HG03039 (cell line): ENCODE results near the gene UST.
"Not testable (repeated sequence)": the region's sequence is repeated elsewhere in the genome, so short reads cannot be mapped to it uniquely, and the experiment has no call there.

ENCODE experiments used
- ATAC-seq: cut with Tn5 transposase; IDR thresholded peaks from one replicate; pipeline ENCODE4 v1.9.1; 2021; ENCODE audit warnings: mild to moderate bottlenecking, moderate library complexity; ENCODE audit not compliant: unreplicated experiment

Gene UST

DNA sequence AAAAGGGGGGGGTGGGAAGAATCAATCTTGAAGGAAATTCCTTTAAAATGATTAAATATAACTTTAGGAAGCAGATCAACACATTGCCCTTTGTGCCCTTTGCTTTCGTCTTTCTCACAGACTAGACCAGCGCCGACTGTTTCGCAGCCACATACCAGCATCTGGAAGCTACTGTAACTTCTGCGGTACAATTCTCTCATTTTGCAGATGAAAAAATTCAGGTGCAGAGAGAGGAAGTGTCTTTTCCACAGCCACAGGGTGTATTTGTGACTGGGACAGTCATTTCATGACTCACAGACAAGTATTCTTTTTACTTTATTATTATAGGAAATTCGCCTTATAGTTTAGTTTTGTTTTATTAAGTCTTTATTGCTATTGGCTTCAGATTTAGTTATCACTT, 84.2 kb downstream of the UST start:
- ATAC-seq, result no peak

GRCh38 chr6:148831531-148831930, 84.7 kb downstream of the UST start:
- ATAC-seq, result no peak

GRCh38 chr6:148835920-148836441, 89.2 kb downstream of the UST start:
- no peak for ATAC-seq

GRCh38 chr6:148836751-148837150, 89.9 kb downstream of the UST start:
- no peak for ATAC-seq

DNA sequence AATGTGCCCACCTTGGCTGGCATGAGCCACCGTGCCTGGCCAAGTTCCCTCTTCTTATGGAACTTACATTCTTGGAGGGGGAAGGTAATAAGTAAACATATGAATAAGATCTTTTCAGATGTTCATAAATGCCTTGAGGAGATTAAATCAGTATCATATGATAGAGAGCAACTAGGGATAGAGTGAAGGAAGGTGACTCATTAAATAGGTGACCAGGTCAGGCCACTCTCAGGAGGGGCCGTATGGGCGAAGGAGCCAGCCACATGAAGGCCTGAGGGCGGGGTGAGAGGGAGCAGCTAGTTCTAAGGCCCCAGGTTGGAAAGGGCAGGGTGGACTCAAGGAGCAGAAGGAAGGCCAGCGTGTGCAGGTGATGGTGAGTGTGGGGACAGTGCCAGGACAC, 91.1 kb downstream of the UST start:
- ATAC-seq, result no peak

DNA sequence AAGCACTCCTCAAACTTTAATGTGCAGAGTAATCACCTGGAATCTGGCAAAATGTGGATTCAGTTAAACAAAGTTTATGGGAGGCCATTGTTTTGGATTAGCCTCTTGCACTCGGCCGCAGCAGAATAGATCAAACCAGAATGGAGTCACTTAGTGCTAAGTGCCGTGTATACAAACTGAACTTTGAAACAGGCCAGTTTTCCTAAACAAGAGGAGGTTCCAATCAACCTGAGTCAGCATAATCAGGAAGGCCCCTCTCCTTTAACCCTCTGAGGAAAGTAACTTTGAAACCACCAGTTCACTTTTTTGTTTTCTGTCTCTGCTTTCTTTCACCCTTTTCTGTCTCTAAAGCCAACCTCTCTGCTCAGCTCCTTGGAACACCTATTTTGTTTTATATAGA, 92.2 kb downstream of the UST start:
- ATAC-seq, result no peak

DNA sequence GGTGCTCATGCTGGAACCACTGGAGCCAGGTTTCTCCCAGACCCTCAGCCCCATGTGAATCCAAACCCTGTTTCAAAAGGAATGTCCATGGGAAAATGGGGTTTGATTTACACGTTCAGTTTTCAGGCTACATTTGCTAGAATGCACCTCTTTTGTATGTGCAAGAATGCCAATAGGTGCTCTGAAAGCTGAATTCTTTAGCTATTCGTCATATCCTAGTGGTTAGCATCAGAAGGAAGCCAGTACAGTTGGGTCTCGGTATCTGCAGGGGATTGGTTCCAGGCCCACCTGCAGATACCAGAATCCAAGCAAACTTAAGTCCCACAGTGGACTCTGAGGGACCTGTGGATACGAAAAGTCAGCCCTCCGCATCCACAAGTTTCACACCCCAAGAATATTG, 93.4 kb downstream of the UST start:
- ATAC-seq, result no peak

GRCh38 chr6:148842296-148843019, 95.6 kb downstream of the UST start:
- no peak for ATAC-seq

DNA sequence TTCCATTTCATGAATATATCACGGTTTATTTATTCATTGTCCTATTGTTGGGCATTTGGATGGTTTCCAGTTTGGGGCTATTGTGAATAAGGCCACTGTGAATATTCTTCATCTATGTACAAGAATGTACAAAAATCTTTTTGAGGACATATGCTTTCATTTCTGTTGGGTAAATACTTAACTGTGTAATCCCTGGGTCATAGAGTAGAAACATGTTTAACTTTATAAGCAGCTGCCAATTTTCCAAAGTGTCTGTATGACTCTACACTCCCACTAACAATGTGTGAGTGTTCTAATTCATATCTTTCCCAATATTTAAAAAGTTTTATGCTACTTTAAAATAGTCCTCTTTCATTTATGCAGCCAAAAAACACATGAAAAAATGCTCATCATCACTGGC, 98.6 kb downstream of the UST start:
- no peak for ATAC-seq

DNA sequence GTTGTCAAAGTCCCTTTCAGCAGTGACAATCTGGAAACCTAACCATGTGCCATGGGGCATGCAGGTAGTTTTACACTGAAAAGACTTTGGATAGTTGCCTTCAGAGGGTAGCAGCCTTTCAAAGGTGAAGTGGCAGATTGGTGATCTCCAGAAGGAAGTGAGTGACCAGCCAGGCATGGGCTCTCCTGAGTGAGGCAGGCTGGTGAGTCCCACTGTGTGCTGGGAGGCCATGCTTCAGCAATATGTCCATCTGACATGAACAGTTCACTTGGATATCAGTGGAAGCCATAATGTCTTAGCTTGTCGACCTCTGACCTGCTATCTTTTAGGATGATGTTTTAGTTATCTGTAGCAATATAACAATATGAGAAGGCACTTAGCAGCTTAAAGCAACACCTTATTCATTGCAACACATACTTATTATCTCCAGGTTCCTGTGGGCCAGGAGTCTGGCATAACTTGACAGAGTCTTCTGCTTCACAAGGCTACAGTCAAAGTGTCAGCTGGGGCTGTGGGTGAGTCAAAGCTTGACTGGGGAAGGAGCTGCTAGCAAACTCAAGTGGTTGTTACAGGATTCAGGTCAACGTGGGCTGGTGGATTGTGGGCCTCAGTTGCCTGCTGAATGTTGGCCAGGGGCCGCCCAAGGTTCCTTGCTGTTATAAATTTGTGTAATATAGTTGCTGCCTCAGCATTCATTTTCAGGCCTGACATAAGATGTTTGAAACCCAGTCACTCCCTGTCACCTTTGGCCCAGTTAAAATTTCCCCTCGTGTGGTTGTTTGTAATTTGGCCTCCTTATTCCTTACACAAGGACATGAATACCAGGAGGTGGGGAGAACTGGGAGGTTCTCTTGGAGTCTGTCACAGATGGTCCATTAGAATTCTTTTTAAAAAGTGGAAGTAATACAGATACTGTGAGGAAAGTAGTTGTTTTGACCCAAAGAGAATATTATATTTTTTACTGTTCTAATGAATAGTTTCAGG, 100.2 kb downstream of the UST start:
- ATAC-seq, result no peak

GRCh38 chr6:148848915-148849314, 102.1 kb downstream of the UST start:
- no peak for ATAC-seq

- not testable (repeated sequence) for ATAC-seq
These were observed 102.6 kb downstream of the UST start for GRCh38 chr6:148849449-148849848.

- no peak for ATAC-seq
These were observed 104.1 kb downstream of the UST start for GRCh38 chr6:148850964-148851363.

- no peak for ATAC-seq
These were observed 105.1 kb downstream of the UST start for GRCh38 chr6:148851683-148852556.

DNA sequence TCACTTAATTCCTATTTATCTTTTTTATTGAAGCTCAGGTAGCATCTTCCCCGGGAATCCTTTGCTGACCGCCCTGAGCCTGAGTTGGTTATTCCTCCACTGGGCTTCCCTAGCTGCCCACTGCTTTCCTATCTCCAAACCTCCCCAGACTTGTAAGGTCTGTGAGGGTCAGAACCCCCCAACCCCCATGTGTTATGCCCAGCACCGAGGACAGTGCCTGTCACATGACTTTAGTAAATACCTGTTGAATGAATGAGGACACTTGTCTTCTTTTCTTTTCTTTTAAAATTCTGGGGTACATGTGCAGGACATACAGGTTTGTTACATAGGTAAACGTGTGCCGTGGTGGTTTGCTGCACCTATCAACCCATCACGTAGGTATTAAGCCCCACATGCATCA, 105.9 kb downstream of the UST start:
- no peak for ATAC-seq

DNA sequence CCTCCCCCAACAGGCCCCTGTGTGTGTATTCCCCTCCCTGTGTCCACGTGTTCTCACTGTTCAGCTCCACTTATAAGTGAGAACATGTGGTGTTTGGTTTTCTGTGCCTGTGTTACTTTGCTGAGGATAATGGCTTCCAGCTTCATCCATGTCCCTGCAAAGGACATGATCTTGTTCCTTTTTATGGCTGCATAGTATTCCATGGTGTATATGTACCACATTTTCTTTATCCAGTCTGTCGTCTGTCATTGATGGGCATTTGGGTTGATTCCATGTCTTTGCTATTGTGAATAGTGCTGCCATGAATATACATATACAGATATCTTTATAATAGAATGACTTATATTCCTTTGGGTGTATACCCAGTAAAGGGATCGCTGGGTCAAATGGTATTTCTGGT, 106.3 kb downstream of the UST start:
- ATAC-seq, result not testable (repeated sequence)

- no peak for ATAC-seq
These were observed 107.3 kb downstream of the UST start for GRCh38 chr6:148854096-148854495.

DNA sequence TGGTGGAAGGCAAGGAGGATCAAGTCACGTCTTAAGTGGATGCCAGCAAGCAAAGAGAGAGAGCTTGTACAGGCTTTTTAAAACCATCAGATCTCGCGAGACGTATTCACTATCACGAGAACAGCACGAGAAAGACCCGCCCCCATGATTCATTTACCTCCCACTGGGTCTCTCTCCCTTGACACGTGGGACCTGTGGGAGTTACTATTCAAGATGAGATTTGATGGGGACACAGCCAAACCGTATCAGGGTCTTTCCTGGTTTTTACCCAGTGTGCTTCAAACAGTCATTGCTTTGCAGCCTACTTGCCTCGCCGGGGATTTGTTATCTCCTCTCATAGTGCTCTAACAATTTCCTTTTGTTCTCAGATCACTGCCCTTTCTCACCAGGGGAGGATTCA, 108.2 kb downstream of the UST start:
- no peak for ATAC-seq

DNA sequence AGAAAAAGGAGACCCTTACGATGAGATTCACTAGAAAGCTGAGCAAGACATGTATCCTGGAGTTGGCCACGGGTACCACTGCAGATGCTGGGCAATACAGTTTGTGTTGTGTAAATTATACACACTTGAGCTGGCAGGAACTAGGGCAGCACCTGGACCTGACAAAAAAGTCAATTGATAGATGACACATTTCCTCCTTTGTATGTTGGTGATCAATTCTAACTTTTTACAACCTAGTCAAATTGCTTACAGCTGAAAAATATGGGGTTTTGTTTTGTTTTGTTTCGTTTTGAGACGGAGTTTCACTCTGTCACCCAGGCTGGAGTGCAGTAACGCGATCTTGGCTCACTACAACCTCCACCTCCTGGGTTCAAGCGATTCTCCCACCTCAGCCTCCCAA, 108.9 kb downstream of the UST start:
- ATAC-seq, result no peak

DNA sequence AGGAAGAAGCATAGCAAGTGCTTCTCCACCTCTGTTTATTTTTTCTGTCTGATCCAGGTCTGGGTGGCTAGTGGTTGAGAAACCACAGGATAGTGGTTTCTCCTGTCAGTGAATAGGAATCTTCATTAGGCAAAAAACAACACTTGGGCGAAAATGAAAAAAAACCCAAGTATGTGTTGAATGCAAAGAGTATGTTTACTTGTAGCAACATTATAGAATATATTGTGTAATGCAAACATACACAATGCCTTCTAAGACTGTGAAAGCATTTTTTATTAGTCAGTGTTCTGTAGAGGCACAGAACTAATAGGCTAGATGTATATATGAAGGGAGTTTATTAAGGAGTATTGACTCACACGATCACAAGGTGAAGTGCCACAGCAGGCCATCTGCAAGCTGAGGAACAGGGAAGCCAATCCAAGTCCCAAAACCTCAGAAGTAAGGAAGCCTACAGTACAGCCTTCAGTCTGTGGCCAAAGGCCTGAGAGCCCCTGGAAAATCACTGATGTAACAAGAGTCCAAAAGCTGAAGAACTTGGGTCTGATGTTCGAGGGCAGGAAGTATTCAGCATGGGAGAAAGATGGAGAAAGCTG, 111.1 kb downstream of the UST start:
- ATAC-seq, result no peak
